BLaER1 (cell line): Measurements from ENCODE around the gene MED16.

ENCODE experiments used
- H3K27ac ChIP-seq: shearing (Covaris generic); formaldehyde crosslinking; 2 replicates; pipeline ENCODE4 v1.8.1; 2022
- H3K27me3 ChIP-seq: shearing (Covaris generic); formaldehyde crosslinking; 2 replicates; pipeline ENCODE4 v1.8.1; 2022
- H3K36me3 ChIP-seq: shearing (Covaris generic); formaldehyde crosslinking; 2 replicates; pipeline ENCODE4 v1.8.1; 2022
- H3K4me1 ChIP-seq: shearing (Covaris generic); formaldehyde crosslinking; 2 replicates; pipeline ENCODE4 v1.8.1; 2022
- H3K4me2 ChIP-seq: shearing (Covaris generic); formaldehyde crosslinking; 2 replicates; pipeline ENCODE4 v1.8.1; 2022
- H3K4me3 ChIP-seq: shearing (Covaris generic); formaldehyde crosslinking; 2 replicates; pipeline ENCODE4 v1.8.1; 2022
- H3K9ac ChIP-seq: shearing (Covaris generic); formaldehyde crosslinking; 2 replicates; pipeline ENCODE4 v1.8.1; 2022
- H3K9me3 ChIP-seq: shearing (Covaris generic); formaldehyde crosslinking; 2 replicates; pipeline ENCODE4 v1.8.1; 2022
- H4K20me1 ChIP-seq: shearing (Covaris generic); formaldehyde crosslinking; 2 replicates; pipeline ENCODE4 v1.8.1; 2022
- Cebpa-rat ChIP-seq: shearing (Covaris generic); IDR thresholded peaks from 2 replicates; pipeline ENCODE4 v1.8.1; 2022

Gene MED16

GRCh38 chr19:831407-832369, 61.3 kb downstream of the MED16 start:
- peaks cover 39% of the 10 kb centered on the region for H3K4me1 ChIP-seq
- no peak overlapping the region for H3K4me3 ChIP-seq
- no peaks in the 10 kb centered on the region for H3K36me3 ChIP-seq
- H3K27ac ChIP-seq: no peak overlapping the region
- TF ChIP-seq Cebpa-rat: no peak
- peaks cover 17% of the 10 kb centered on the region; the same call in 1 of the 2 replicates for H3K27me3 ChIP-seq
- no peaks in the 10 kb centered on the region for H4K20me1 ChIP-seq
- H3K9me3 ChIP-seq: no peaks in the 10 kb centered on the region
- no peak overlapping the region for H3K9ac ChIP-seq
- H3K4me2 ChIP-seq: peak overlapping the region; percentile 82

- Histone ChIP-seq H4K20me1 (no peaks in the 10 kb centered on the region), H3K4me2 (peak overlapping the region; percentile 82), H3K27ac (no peak overlapping the region), H3K36me3 (no peaks in the 10 kb centered on the region), H3K4me1 (peaks cover 33% of the 10 kb centered on the region), H3K27me3 (peaks cover 25% of the 10 kb centered on the region), H3K4me3 (no peak overlapping the region), H3K9ac (no peak overlapping the region), H3K9me3 (no peaks in the 10 kb centered on the region)
- no peak for TF ChIP-seq Cebpa-rat
Measured at GRCh38 chr19:829129-829758, 63.7 kb downstream of the MED16 start.

GRCh38 chr19:827710-828321, 65.2 kb downstream of the MED16 start, which contains the start of gene AZU1:
TSS of gene AZU1 (plus strand) at chr19:827837. CDS start at chr19:827847, 10 bp downstream.
- peaks cover 44% of the 10 kb centered on the region for H3K4me1 ChIP-seq
- H3K27ac ChIP-seq: no peak within 1 kb of the TSS
- H3K36me3 ChIP-seq: no peaks in the 10 kb centered on the region
- H3K4me2 ChIP-seq: no peak within 1 kb of the TSS
- TF ChIP-seq Cebpa-rat: no peak
- H3K4me3 ChIP-seq: no peak within 1 kb of the TSS
- no peaks in the 10 kb centered on the region for H3K9me3 ChIP-seq
- H4K20me1 ChIP-seq: 0 out of 2 replicates have a peak, but pooled peaks cover 7% of the 10 kb centered on the region
- H3K27me3 ChIP-seq: peaks cover 39% of the 10 kb centered on the region
- H3K9ac ChIP-seq: no peak within 1 kb of the TSS

- Histone ChIP-seq H3K27me3 (peaks cover 44% of the 10 kb centered on the region), H3K9me3 (no peaks in the 10 kb centered on the region)
Measured at GRCh38 chr19:827314-827709, 65.7 kb downstream of the MED16 start.

GRCh38 chr19:825897-826644, 66.9 kb downstream of the MED16 start:
- H3K36me3 ChIP-seq: no peaks in the 10 kb centered on the region
- H3K4me1 ChIP-seq: peaks cover 32% of the 10 kb centered on the region
- H3K4me2 ChIP-seq: no peak overlapping the region
- H3K4me3 ChIP-seq: no peak overlapping the region
- no peaks in the 10 kb centered on the region for H3K9me3 ChIP-seq
- H4K20me1 ChIP-seq: 0 out of 2 replicates have a peak, but pooled peaks cover 7% of the 10 kb centered on the region
- no peak overlapping the region for H3K9ac ChIP-seq
- H3K27me3 ChIP-seq: peaks cover 52% of the 10 kb centered on the region
- no peak for TF ChIP-seq Cebpa-rat
- no peak overlapping the region for H3K27ac ChIP-seq

More at GRCh38 chr19:827314-827709, 65.7 kb downstream of the MED16 start:
- Histone ChIP-seq H3K4me1 (peaks cover 44% of the 10 kb centered on the region), H3K4me2 (no peak overlapping the region), H3K9ac (no peak overlapping the region), H4K20me1 (0 out of 2 replicates have a peak, but pooled peaks cover 7% of the 10 kb centered on the region), H3K36me3 (no peaks in the 10 kb centered on the region), H3K27ac (no peak overlapping the region), H3K4me3 (no peak overlapping the region)
- no peak for TF ChIP-seq Cebpa-rat

GRCh38 chr19:824885-825284, 68.1 kb downstream of the MED16 start:
- Histone ChIP-seq H3K9me3 (no peaks in the 10 kb centered on the region), H4K20me1 (0 out of 2 replicates have a peak, but pooled peaks cover 7% of the 10 kb centered on the region), H3K4me3 (no peak overlapping the region), H3K27ac (no peak overlapping the region), H3K4me1 (peaks cover 20% of the 10 kb centered on the region), H3K27me3 (peaks cover 57% of the 10 kb centered on the region), H3K36me3 (no peaks in the 10 kb centered on the region), H3K9ac (no peak overlapping the region), H3K4me2 (no peak overlapping the region)
- TF ChIP-seq Cebpa-rat: no peak

GRCh38 chr19:823565-824121, 69.3 kb downstream of the MED16 start:
- H3K9me3 ChIP-seq: no peaks in the 10 kb centered on the region
- H3K27me3 ChIP-seq: peaks cover 67% of the 10 kb centered on the region
- H3K9ac ChIP-seq: no peak overlapping the region
- TF ChIP-seq Cebpa-rat: no peak
- no peak overlapping the region for H3K4me3 ChIP-seq
- no peak overlapping the region for H3K27ac ChIP-seq
- peaks cover 12% of the 10 kb centered on the region for H3K4me1 ChIP-seq
- H4K20me1 ChIP-seq: 0 out of 2 replicates have a peak, but pooled peaks cover 7% of the 10 kb centered on the region
- peak overlapping the region; percentile 82 for H3K4me2 ChIP-seq
- H3K36me3 ChIP-seq: no peaks in the 10 kb centered on the region

GRCh38 chr19:821825-822503, 71.0 kb downstream of the MED16 start, which contains the start of gene PLPPR3:
TSS of gene PLPPR3 (minus strand) at chr19:821955. CDS start at chr19:821559, 396 bp downstream.
- H3K4me1 ChIP-seq: peaks cover 12% of the 10 kb centered on the region
- no peak within 1 kb of the TSS for H3K27ac ChIP-seq
- peaks cover 67% of the 10 kb centered on the region for H3K27me3 ChIP-seq
- H3K4me2 ChIP-seq: no peak within 1 kb of the TSS; the same call in 1 of the 2 replicates
- H3K4me3 ChIP-seq: no peak within 1 kb of the TSS
- TF ChIP-seq Cebpa-rat: no peak
- no peaks in the 10 kb centered on the region for H3K9me3 ChIP-seq
- H4K20me1 ChIP-seq: 0 out of 2 replicates have a peak, but pooled peaks cover 7% of the 10 kb centered on the region
- H3K9ac ChIP-seq: no peak within 1 kb of the TSS
- no peaks in the 10 kb centered on the region for H3K36me3 ChIP-seq
